Body of pancreas (tissue), 4 donors: ENCODE measurements around the gene RBM33. TPM values are rescaled to one million over a fixed set of nuclear protein-coding genes. Genes with fewer than 3 reads are reported as not detected.

ENCODE experiments used
- ATAC-seq: fragments of 150-250 bp; one replicate; pipeline ENCODE4 v1.9.1; 2016
- DNase-seq, 4 donors: peaks; one replicate each; pipeline ENCODE4 v3.0.0-alpha.2; 2019
- H3K27ac ChIP-seq, 4 donors: fragments of 200-600 bp; sonication (generic); 1 replicate in 3 of 4; 2 replicates in 1 of 4; pipeline versions ENCODE4 v1.5.1 to v1.6.1; 2016 to 2019; ENCODE audit warnings: mild to moderate bottlenecking in 1 of 4, mixed read lengths in 1 of 4, moderate library complexity in 1 of 4
- H3K27me3 ChIP-seq, 2 donors: fragments of 200-600 bp; sonication (generic); one replicate each; pipeline ENCODE4 v1.6.0; 2016; ENCODE audit warnings: mild to moderate bottlenecking in 1 of 2
- H3K36me3 ChIP-seq, 2 donors: fragments of 200-600 bp; sonication (generic); replicated peaks in 1 of 2; 2 replicates each; pipeline ENCODE4 v1.5.1; 2016; ENCODE audit warnings: low read depth in 2 of 2; ENCODE audit not compliant: insufficient read depth in 1 of 2
- H3K4me1 ChIP-seq: fragments of 200-600 bp; sonication (generic); one replicate; pipeline ENCODE4 v1.6.0; 2016
- H3K4me3 ChIP-seq, 2 donors: fragments of 200-600 bp; sonication (generic); 1 replicate in 1 of 2; 2 replicates in 1 of 2; pipeline ENCODE4 v1.5.1; 2016 to 2019
- H3K9me3 ChIP-seq, 3 donors: fragments of 200-600 bp; sonication (generic); 1 replicate in 2 of 3; 2 replicates in 1 of 3; pipeline ENCODE4 v1.5.1; 2016
- CTCF ChIP-seq, 7 experiments: fragments of 450-650 bp in 4 of 7; fragments of 200-600 bp in 3 of 7; sonication (generic) in 3 of 7; IDR thresholded peaks; one replicate each; pipeline ENCODE4 v1.5.1; 2016 to 2019; ENCODE audit warnings: antibody characterized with exemption in 7 of 7
- POLR2A ChIP-seq, 3 donors: fragments of 450-650 bp; IDR thresholded peaks; one replicate each; pipeline ENCODE4 v1.6.1; 2016; ENCODE audit warnings: antibody characterized with exemption in 3 of 3, mild to moderate bottlenecking in 2 of 3
- WGBS, 2 donors: methylation state at CpG; one replicate each; pipeline ENCODE4 v1.1.5; 2017; 5-methylcytosine and 5-hydroxymethylcytosine counted together
- intact Hi-C: fragments of 100-400 bp; cut with DNase I; formaldehyde crosslinking; loops from one replicate; pipeline ENCODE4 v1.15.1; 2023
- total RNA-seq, 2 donors: library from RNA; depleted of rRNA; stranded (reverse); fragments of >200 nt; gene quantifications; one replicate each; pipeline ENCODE4 v1.1.0, GENCODE V29; 2016

Gene RBM33
- total RNA-seq, 2 donors from 2014 or later, result 30.6 to 78.4 TPM

- Histone ChIP-seq H3K4me3 (no peak overlapping the region), H3K27me3 (no peaks in the 10 kb centered on the region), H3K27ac (no peak overlapping the region), H3K36me3 (peaks cover 3 to 32% of the 10 kb centered on the region in 2 donors), H3K9me3 (no peaks in the 10 kb centered on the region), H3K4me1 (peaks cover 6% of the 10 kb centered on the region)
- ATAC-seq (no peak), DNase-seq (no peak)
- intact Hi-C loops, result loop anchor here (5.0 kb wide), 1 partner anchor 137 kb away; no protein-coding TSS in a partner anchor
- TF ChIP-seq CTCF (IDR thresholded peaks at IDR 0.05), result no peak
- no peak for TF ChIP-seq POLR2A (IDR thresholded peaks at IDR 0.05)
- 94 to 96% methylated on average over 17 of the region's 19 CpGs for WGBS, 2 donors
Measured at GRCh38 chr7:155739538-155740143, 95.2 kb downstream of the RBM33 start.

DNA sequence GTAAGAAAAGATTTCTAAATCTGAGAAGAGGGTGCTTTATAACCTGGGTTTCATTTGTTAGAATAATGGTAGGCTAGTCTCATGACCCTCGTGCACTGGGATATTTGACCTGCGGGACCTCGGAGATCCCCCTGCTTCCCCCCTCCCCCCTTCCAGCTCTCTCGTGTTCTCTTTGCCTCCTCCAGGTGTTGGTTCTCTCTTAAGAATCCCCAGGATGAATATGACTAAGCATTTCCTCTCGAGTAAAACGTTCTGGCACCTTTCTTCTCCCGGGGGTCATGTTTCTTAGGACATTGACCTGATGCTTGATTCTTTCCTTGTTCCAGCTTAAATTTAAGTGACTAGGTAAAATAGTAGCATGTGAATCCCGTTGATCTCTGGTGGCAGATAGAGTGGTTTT lies 96.6 kb downstream of the RBM33 start:
- WGBS, 2 donors, result 67 to 69% methylated on average over 8 of the region's 8 CpGs
- Histone ChIP-seq H3K27me3 (no peaks in the 10 kb centered on the region), H3K9me3 (no peaks in the 10 kb centered on the region), H3K4me3 (no peak overlapping the region), H3K36me3 (peaks cover 14 to 42% of the 10 kb centered on the region in 2 donors), H3K27ac (no peak overlapping the region), H3K4me1 (peaks cover under 1% of the 10 kb centered on the region)
- TF ChIP-seq POLR2A (IDR thresholded peaks at IDR 0.05), result no peak
- TF ChIP-seq CTCF (IDR thresholded peaks at IDR 0.05), result no peak
- DNase-seq, result no peak
- intact Hi-C loops, result no loop called here
- ATAC-seq, result no peak

DNA sequence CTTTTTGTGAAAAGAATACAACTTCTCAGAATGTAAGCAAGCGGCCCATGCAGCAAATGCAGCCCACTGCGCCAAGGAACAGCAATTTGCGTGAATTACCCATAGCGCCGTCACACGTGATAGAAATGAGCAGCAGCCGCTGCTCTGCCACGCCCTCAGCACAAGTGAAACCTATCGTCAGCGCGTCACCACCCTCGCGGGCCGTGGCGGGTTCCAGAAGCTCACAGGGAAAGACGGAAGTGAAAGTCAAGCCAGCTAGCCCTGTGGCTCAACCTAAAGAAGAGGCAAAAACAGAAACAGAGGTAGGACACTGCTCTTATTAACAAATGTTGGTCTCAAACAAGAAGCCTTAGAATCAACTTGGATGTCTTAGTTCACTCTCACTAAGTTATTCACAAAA lies 97.3 kb downstream of the RBM33 start:
- Histone ChIP-seq H3K27ac (no peak overlapping the region), H3K4me3 (no peak overlapping the region), H3K9me3 (no peaks in the 10 kb centered on the region), H3K27me3 (no peaks in the 10 kb centered on the region), H3K4me1 (no peaks in the 10 kb centered on the region), H3K36me3 (peaks cover 14 to 45% of the 10 kb centered on the region in 2 donors)
- DNase-seq (no peak), ATAC-seq (no peak)
- 94 to 95% methylated on average over 16 of the region's 16 CpGs for WGBS, 2 donors
- TF ChIP-seq POLR2A (IDR thresholded peaks at IDR 0.05) (no peak), CTCF (IDR thresholded peaks at IDR 0.05) (no peak)
- intact Hi-C loops, result no loop called here

DNA sequence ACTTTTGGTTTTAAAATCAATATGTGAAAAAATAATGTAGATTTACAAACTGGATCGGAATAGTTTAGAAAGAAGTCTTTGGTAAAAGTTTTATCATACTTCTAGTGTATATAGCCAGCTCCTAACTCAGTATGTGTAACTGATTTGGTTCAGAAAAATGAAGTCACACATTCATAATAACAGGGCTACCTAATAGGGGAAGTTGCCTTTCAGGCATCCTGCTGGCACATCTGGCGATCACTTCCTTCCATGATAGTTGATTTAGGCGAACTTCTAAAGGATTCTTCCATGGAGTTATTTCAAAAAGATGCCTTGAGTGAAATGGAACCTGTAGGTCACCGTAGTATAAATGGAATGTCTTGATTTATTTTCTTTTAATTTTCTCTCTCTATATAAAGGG lies 98.7 kb downstream of the RBM33 start:
- Histone ChIP-seq H3K4me1 (no peaks in the 10 kb centered on the region), H3K27me3 (no peaks in the 10 kb centered on the region), H3K27ac (no peak overlapping the region), H3K4me3 (no peak overlapping the region), H3K9me3 (no peaks in the 10 kb centered on the region), H3K36me3 (peaks cover 14 to 42% of the 10 kb centered on the region in 2 donors)
- no peak for DNase-seq
- intact Hi-C loops, result no loop called here
- 84 to 85% methylated on average over 4 of the region's 4 CpGs for WGBS, 2 donors
- no peak for TF ChIP-seq POLR2A (IDR thresholded peaks at IDR 0.05)
- no peak for TF ChIP-seq CTCF (IDR thresholded peaks at IDR 0.05)
- ATAC-seq, result no peak
